Mesothelial cell of epicardium (in vitro differentiated cells): Measurements from ENCODE around the gene CD164L2. TPM values are rescaled to one million over a fixed set of nuclear protein-coding genes. Genes with fewer than 3 reads are reported as not detected.

Source experiments
- DNase-seq, 2 experiments: peaks; one replicate each; pipeline ENCODE4 v3.0.0; 2021; ENCODE audit warnings: low spot score in 2 of 2; ENCODE audit not compliant: unreplicated experiment in 2 of 2
- H3K27ac Mint-ChIP-seq: 2 replicates; pipeline ENCODE4 v1.8.0; 2021; ENCODE audit warnings: mixed read lengths
- H3K27me3 Mint-ChIP-seq: 2 replicates; pipeline ENCODE4 v1.8.0; 2021; ENCODE audit warnings: low read depth, mixed read lengths
- H3K36me3 Mint-ChIP-seq: 2 replicates; pipeline ENCODE4 v1.8.0; 2021; ENCODE audit warnings: mixed read lengths
- H3K4me1 Mint-ChIP-seq: 2 replicates; pipeline ENCODE4 v1.8.0; 2021; ENCODE audit warnings: mixed read lengths
- H3K4me3 Mint-ChIP-seq: 2 replicates; pipeline ENCODE4 v1.8.0; 2021; ENCODE audit warnings: mild to moderate bottlenecking, moderate library complexity, mixed read lengths
- H3K9me3 Mint-ChIP-seq: 2 replicates; pipeline ENCODE4 v1.8.0; 2021; ENCODE audit warnings: mixed read lengths
- CTCF ChIP-seq: fragments of 200-600 bp; sonication (generic); IDR thresholded peaks from one replicate; pipeline ENCODE4 v1.5.0; 2021; ENCODE audit warnings: antibody characterized with exemption; ENCODE audit not compliant: unreplicated experiment
- total RNA-seq: library from RNA; stranded (reverse); gene quantifications from 3 replicates; pipeline ENCODE4 v1.2.1, GENCODE V29; 2021

CD164L2 gene
- total RNA-seq, 1 donor from 2014 or later = 0.45 TPM

- Mint-ChIP-seq H3K36me3 (no peaks in the 10 kb centered on the region), H3K4me1 (peaks cover 16% of the 10 kb centered on the region), H3K9me3 (no peaks in the 10 kb centered on the region), H3K4me3 (no peak overlapping the region), H3K27ac (no peak overlapping the region), H3K27me3 (no peaks in the 10 kb centered on the region)
- TF ChIP-seq CTCF = no peak
- no peak for DNase-seq
These were observed 15.4 kb upstream of the CD164L2 start for GRCh38 chr1:27398405-27399149.

- no peak for DNase-seq
These were observed 14.6 kb upstream of the CD164L2 start for GRCh38 chr1:27397749-27398148.

GRCh38 chr1:27397110-27397509 lies 14.0 kb upstream of the CD164L2 start:
- Mint-ChIP-seq H3K9me3 (no peaks in the 10 kb centered on the region), H3K4me3 (no peak overlapping the region), H3K27ac (no peak overlapping the region), H3K4me1 (peaks cover 7% of the 10 kb centered on the region), H3K27me3 (peaks cover 2% of the 10 kb centered on the region), H3K36me3 (no peaks in the 10 kb centered on the region)
- no peak for TF ChIP-seq CTCF
- no peak for DNase-seq

More at GRCh38 chr1:27397749-27398148, 14.6 kb upstream of the CD164L2 start:
- Mint-ChIP-seq H3K9me3 (no peaks in the 10 kb centered on the region), H3K27ac (no peak overlapping the region), H3K4me1 (peaks cover 9% of the 10 kb centered on the region), H3K36me3 (no peaks in the 10 kb centered on the region), H3K27me3 (no peaks in the 10 kb centered on the region), H3K4me3 (no peak overlapping the region)
- no peak for TF ChIP-seq CTCF

GRCh38 chr1:27395441-27396195 lies 12.5 kb upstream of the CD164L2 start:
- Mint-ChIP-seq H3K9me3 (no peaks in the 10 kb centered on the region), H3K4me3 (no peak overlapping the region), H3K4me1 (peaks cover 14% of the 10 kb centered on the region)

GRCh38 chr1:27394925-27395324 lies 11.8 kb upstream of the CD164L2 start:
- H3K27ac Mint-ChIP-seq = no peak overlapping the region

More at GRCh38 chr1:27395441-27396195, 12.5 kb upstream of the CD164L2 start:
- peak in 1 of 2 experiments; percentile 89 for DNase-seq
- H3K36me3 Mint-ChIP-seq = no peaks in the 10 kb centered on the region
- no peak overlapping the region for H3K27ac Mint-ChIP-seq
- TF ChIP-seq CTCF = peak; percentile 95
- peaks cover 5% of the 10 kb centered on the region for H3K27me3 Mint-ChIP-seq

More at GRCh38 chr1:27394925-27395324, 11.8 kb upstream of the CD164L2 start:
- Mint-ChIP-seq H3K9me3 (no peaks in the 10 kb centered on the region), H3K36me3 (no peaks in the 10 kb centered on the region), H3K27me3 (peaks cover 8% of the 10 kb centered on the region), H3K4me3 (no peak overlapping the region), H3K4me1 (peaks cover 14% of the 10 kb centered on the region)
- no peak for TF ChIP-seq CTCF
- DNase-seq = no peak
